HG02763 (cell line): ENCODE results near the gene OR10H4.
"Not testable (repeated sequence)": the region's sequence is repeated elsewhere in the genome, so short reads cannot be mapped to it uniquely, and the experiment has no call there.

ENCODE experiments used
- ATAC-seq: cut with Tn5 transposase; IDR thresholded peaks from one replicate; pipeline ENCODE4 v1.9.1; 2021; ENCODE audit warnings: mild to moderate bottlenecking, moderate library complexity; ENCODE audit not compliant: unreplicated experiment

The OR10H4 gene, protein sequence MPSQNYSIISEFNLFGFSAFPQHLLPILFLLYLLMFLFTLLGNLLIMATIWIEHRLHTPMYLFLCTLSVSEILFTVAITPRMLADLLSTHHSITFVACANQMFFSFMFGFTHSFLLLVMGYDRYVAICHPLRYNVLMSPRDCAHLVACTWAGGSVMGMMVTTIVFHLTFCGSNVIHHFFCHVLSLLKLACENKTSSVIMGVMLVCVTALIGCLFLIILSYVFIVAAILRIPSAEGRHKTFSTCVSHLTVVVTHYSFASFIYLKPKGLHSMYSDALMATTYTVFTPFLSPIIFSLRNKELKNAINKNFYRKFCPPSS

GRCh38 chr19:15948223-15949058, at the start of gene OR10H4:
Gene OR10H4, plus strand, starts transcription at chr19:15949008. Its CDS starts 0 bp downstream, at chr19:15949008.
- ATAC-seq = no peak

GRCh38 chr19:15899561-15899960, 49.2 kb upstream of the OR10H4 start:
- not testable (repeated sequence) for ATAC-seq

DNA sequence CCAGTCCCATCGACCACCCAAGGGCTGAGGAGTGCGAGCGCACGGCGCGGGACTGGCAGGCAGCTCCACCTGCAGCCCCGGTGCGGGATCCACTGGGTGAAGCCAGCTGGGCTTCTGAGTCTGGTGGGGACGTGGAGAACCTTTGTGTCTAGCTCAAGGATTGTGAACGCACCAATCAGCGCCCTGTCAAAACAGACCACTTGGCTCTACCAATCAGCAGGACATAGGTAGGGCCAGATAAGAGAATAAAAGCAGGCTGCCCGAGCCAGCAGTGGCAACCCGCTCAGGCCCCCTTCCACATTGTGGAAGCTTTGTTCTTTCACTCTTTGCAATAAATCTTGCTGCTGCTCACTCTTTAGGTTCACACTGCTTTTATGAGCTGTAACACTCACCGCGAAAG, 48.8 kb upstream of the OR10H4 start:
- ATAC-seq = not testable (repeated sequence)

DNA sequence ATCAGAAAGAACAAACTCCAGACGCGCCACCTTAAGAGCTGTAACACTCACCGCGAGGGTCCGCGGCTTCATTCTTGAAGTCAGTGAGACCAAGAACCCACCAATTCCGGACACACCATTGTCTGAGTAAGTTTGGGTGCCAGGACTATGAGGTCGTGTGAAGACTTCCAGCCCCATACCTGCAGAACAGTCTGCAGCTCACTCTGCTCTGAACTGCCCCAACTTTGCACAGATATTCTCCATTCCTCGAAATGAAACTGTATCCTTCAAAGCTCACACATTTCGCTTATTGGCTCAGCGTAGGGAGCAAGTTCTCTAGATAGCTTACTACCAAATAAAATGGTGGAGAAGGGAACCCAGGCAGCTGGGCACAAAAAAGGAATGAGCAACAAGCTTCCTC, 48.3 kb upstream of the OR10H4 start:
- ATAC-seq = no peak

- no peak for ATAC-seq
Measured at GRCh38 chr19:15902254-15902653, 46.6 kb upstream of the OR10H4 start.

DNA sequence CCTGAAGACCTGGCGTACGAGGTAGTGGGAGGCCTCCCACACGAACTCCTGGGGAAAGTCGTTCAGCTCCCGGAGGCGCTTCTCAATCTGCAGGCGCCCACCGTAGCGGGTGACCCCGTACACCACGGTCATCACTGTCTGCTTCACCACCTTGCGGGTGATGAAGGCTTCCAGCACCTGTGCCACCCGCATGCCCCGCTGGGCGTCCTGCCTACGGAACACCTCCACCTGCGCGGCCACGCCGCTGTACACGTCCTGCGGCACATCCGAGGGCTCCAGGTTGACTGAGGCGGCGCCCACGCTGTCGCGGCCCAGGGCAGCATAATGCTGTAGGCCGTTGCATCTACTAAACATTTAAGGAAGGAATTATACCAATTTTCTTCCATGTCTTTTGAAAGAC, 45.9 kb upstream of the OR10H4 start:
- ATAC-seq = not testable (repeated sequence)

- ATAC-seq = no peak
Measured at GRCh38 chr19:15905026-15905425, 43.8 kb upstream of the OR10H4 start.

GRCh38 chr19:15911599-15912235, 37.1 kb upstream of the OR10H4 start:
- ATAC-seq = no peak

- no peak for ATAC-seq
Measured at GRCh38 chr19:15913384-15913783, 35.4 kb upstream of the OR10H4 start.

DNA sequence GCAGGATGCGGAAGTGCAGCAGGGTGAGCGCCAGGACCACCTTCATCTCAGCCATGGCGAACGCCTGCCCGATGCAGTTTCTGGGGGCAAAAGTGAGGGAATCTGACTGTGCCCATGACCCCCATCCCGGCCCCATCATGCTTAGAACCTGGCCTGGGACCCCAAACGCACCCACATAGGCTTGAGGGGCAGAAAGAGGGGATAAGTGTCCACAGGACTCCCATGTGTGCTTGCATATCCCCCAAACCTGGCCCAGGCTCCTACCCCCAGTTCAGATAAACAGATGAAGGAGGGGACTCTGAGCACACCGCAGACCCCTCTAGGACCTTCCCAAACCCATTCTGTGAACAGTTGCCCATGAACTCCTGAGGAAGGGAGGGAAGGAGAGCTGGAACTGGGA, 35.0 kb upstream of the OR10H4 start:
- ATAC-seq = no peak

- ATAC-seq = no peak
Measured at GRCh38 chr19:15915109-15915508, 33.7 kb upstream of the OR10H4 start.

- no peak for ATAC-seq
Measured at GRCh38 chr19:15919243-15919642, 29.6 kb upstream of the OR10H4 start.

- ATAC-seq = no peak
Measured at GRCh38 chr19:15922021-15922420, 26.8 kb upstream of the OR10H4 start.

- no peak for ATAC-seq
Measured at GRCh38 chr19:15923702-15924101, 25.1 kb upstream of the OR10H4 start.

DNA sequence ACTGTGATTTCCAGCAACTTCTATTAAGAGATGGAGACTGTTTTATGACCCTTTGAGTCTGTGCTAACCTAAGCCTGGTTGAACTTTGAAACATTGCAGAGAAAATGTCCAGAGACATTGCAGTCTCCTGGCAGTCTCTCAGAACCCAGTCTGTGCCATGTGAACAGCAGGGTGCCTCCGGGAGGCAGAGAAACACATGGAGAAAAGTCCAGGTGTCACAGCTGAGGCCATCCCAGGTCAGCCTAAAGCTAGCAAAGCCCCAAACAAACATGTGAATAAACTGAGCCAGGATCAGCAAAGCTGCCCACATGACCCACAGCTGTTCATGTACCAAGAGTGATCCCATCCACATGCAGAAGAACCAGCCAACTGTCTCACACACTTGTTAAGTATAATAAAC, 22.3 kb upstream of the OR10H4 start:
- no peak for ATAC-seq

DNA sequence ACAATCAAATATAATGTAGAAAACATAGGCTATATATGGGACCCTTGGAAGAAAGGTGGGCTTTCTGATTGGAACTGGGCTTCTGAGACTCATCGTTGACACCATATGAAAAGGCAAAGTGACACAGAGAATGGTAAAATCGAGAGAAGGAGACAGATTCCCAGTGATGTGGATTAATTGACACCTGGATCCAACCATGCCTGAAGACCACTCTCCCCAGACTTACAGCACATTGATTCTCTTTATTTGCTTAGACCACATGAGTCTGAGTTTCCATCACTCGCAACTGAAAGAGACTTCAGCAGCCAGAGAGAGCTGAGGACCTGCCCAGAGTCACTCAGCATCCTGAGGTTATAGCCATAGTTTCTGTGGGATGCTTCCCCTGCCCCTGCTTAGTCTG, 20.5 kb upstream of the OR10H4 start:
- ATAC-seq = no peak

GRCh38 chr19:15933761-15934331, 15.0 kb upstream of the OR10H4 start:
- ATAC-seq = not testable (repeated sequence)

GRCh38 chr19:15934332-15935078, 14.3 kb upstream of the OR10H4 start, which contains the start of gene CYP4F11:
Gene CYP4F11, minus strand, starts transcription at chr19:15934529. Its CDS starts 121 bp downstream, at chr19:15934408.
- no peak for ATAC-seq

- ATAC-seq = no peak
Measured at GRCh38 chr19:15935167-15935702, 13.6 kb upstream of the OR10H4 start.

- no peak for ATAC-seq
Measured at GRCh38 chr19:15936173-15936572, 12.6 kb upstream of the OR10H4 start.
